ENCODE measurements around the gene SLC4A9. TPM values are rescaled to one million over a fixed set of nuclear protein-coding genes. Genes with fewer than 3 reads are reported as not detected.
A peak's percentile ranks its signal among the peaks of the same experiment; 100 is the strongest.

SLC4A9 gene
- total RNA-seq, 1 experiment from 2014 or later = not detected

DNA sequence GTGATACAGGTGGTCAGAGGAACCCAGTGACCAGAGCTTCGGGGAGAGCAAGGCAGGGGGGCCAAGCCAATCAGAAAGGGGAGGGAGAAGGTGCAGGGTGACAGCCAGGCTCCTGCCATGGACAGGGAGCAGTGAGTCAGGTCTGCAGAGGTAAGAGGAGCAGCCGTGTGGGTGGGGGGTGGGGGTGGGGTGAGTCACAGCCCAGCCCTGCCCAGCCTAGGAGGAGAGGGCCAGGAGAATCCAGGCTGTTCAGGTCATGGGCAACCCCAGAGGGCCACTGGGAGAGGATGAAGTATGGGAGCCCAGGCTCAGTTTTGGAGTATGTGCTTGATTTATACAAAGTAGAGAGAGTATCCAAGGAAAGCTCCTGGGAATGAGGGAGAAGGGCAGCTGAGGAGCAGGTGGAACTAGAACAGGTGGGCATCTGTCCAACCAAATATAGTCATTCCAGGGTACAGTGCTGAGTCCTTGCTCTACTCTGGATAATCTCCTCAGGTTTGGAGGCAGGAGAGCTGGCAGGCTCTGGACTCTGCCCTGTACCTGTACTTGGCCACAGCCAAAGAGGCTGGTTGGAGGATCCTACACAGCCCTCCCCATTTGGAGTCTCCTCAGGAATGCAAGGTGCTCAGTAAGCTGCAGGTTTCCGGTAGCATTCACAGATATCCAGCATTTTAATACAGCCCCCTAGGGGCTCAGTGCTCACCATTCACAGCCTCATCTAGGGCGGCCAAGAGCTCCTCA lies 15.1 kb upstream of the SLC4A9 start:
- H3K36me3 ChIP-seq = 0 out of 2 replicates have a peak, but pooled peaks cover 2% of the 10 kb centered on the region
- H3K27me3 ChIP-seq = no peaks in the 10 kb centered on the region
- no peak overlapping the region for H3K27ac ChIP-seq
- H3K9me3 ChIP-seq (replicated peaks) = no peaks in the 10 kb centered on the region
- H3K4me3 ChIP-seq = peak overlapping the region; percentile 89
- no peak for DNase-seq
- H3K4me1 ChIP-seq = peaks cover 32% of the 10 kb centered on the region

DNA sequence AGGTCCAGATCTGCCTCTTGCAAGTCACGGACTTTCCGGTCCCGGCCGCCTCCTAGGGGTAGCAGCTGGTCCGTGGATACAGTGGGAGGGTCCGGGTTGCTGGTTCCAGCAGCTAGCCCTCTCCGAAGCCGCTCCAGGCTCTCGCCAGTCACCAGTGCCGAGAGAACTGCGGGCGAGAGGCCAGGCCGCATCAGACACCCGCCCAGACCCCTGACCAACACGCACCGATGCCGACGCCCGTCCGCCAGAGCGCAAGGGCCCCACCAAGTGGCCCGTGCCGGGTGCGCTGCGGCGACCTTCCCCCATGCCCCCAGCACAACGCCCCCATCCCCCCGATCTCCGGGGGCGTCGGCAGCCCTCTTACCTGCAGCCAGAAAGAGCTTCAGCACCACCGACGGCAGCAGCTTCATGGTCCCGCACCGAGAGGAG lies 14.1 kb upstream of the SLC4A9 start:
- Histone ChIP-seq H3K9me3 (replicated peaks) (no peaks in the 10 kb centered on the region), H3K4me3 (peak overlapping the region; percentile 89), H3K27ac (no peak overlapping the region), H3K4me1 (peaks cover 32% of the 10 kb centered on the region), H3K36me3 (0 out of 2 replicates have a peak, but pooled peaks cover 2% of the 10 kb centered on the region), H3K27me3 (no peaks in the 10 kb centered on the region)
- DNase-seq = peak; percentile 63 to 66

DNA sequence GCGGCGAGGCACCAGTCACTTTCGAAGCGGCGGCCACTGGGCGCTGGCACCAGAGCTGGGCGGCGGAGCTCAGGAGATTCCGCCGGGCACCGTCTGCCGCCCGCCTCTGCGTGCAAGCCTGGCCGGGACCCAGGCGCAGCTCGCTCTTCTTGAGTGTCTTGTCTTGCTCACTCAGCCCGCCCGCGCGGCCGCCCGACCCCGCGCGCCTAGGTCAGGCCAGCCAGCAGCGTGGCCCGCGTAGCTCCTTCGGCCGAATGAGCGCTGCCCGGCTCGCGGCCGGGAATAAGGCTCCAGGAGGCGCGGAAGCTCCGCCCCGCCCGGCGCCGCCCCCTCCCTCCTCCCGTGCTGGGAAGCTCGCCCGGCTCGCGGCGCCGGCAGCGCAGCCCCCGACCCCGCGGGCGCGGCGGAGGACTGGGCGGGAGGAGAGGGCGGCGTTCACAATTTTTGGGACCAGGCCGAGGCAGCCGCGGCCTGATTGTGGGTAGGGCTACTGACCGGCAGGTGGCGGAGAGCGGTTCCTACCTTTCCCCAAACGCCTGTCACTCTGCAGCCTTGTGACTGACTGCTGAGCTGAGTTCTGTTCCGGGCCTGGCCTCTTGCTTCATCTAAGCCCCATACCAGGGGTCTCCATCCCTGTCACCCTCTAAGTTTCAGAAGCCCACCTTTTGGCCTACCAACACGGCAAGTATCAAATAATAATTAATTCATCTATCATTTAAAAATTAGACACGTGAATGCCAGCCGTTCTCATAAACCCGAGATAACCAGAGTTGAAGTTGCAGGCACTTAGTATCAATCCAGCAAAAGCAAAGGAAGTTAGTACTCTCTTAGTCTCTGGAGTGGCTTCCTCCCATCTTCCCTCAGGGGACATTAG lies 13.4 kb upstream of the SLC4A9 start, which contains the start of gene HBEGF:
TSS of gene HBEGF (minus strand) at position 256 of the 874 bp plus-strand sequence. CDS start 275 bp downstream, outside the sequence.
- no peak within 1 kb of the TSS for H3K27ac ChIP-seq

DNA sequence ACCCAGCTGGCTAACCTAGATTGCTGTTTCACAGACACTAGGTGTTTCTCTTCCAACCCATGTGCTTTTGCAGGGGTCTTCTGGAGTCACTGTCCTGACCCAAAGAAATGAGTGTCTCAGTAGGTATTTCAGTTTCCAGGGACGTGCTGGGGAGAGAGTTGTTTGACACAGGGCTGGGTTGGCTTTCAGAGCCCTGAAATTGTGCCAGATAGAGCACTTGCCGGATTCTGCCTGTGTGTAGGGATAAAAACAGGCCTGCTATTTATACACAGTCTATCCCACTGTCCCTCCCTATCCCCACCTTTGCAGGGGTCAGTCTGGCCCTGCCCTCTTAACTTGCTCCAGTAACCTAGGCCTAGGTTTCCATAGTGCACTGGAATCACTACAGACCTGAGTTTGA lies 12.6 kb upstream of the SLC4A9 start:
- Histone ChIP-seq H3K27me3 (no peaks in the 10 kb centered on the region), H3K4me1 (peaks cover 37% of the 10 kb centered on the region), H3K9me3 (replicated peaks) (no peaks in the 10 kb centered on the region), H3K27ac (no peak overlapping the region), H3K4me3 (peak overlapping the region; percentile 89), H3K36me3 (no peaks in the 10 kb centered on the region)
- peak in 1 of 2 experiments; percentile 26 for DNase-seq

More for the DNA sequence above, 13.4 kb upstream of the SLC4A9 start, which contains the start of gene HBEGF:
- no peaks in the 10 kb centered on the region for H3K27me3 ChIP-seq
- H3K4me3 ChIP-seq = peak within 1 kb of the TSS; percentile 89
- H3K9me3 ChIP-seq (replicated peaks) = no peaks in the 10 kb centered on the region
- DNase-seq = peak; percentile 73 to 79
- peaks cover 34% of the 10 kb centered on the region for H3K4me1 ChIP-seq
- H3K36me3 ChIP-seq = no peaks in the 10 kb centered on the region

DNA sequence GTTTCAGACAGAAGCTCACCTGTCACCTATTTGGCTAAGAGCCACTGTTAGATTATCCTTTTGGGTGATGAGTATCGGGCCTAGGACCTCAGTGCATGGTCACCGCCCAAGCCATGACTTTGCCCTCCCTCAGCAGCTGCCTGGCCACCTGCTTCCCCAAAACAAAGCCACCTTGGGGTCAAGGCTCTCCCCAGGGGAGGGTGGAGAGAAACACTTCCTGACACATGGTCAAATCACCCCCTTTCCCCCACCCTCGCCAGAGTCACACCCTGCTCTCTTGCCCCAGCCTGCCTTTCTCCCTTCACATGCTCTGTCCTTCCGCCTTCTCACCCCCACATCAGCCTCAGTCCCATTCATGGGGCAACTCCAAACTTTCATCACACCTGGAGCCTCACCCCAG lies 11.9 kb upstream of the SLC4A9 start:
- H3K9me3 ChIP-seq (replicated peaks) = no peaks in the 10 kb centered on the region
- H3K27ac ChIP-seq = no peak overlapping the region
- H3K4me3 ChIP-seq = no peak overlapping the region
- no peaks in the 10 kb centered on the region for H3K36me3 ChIP-seq
- H3K27me3 ChIP-seq = no peaks in the 10 kb centered on the region
- peak; percentile 48 to 53 for DNase-seq
- peaks cover 37% of the 10 kb centered on the region for H3K4me1 ChIP-seq

DNA sequence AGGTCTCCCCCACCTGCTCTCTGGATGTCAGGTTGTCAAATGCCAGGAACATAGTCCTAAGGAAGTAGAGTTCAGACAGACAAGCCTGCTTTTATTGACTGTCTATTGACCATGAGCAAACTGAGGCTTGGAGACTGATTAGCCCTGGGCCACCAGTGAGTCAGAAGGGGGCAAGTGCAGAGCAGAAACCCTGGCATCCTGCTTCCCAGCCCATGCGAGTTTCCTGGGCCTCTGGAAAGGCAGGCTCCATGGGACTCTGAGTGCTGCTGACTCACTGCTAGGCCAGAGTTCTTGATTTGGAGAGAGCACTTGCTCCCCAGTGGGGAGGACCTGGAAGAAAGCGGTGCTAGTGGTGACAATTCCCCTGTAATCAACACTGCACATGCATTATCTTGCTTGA lies 10.8 kb upstream of the SLC4A9 start:
- DNase-seq = no peak
- H3K4me3 ChIP-seq = no peak overlapping the region
- no peak overlapping the region for H3K27ac ChIP-seq
- no peaks in the 10 kb centered on the region for H3K9me3 ChIP-seq (replicated peaks)
- no peaks in the 10 kb centered on the region for H3K36me3 ChIP-seq
- peaks cover 37% of the 10 kb centered on the region for H3K4me1 ChIP-seq
- no peaks in the 10 kb centered on the region for H3K27me3 ChIP-seq

DNA sequence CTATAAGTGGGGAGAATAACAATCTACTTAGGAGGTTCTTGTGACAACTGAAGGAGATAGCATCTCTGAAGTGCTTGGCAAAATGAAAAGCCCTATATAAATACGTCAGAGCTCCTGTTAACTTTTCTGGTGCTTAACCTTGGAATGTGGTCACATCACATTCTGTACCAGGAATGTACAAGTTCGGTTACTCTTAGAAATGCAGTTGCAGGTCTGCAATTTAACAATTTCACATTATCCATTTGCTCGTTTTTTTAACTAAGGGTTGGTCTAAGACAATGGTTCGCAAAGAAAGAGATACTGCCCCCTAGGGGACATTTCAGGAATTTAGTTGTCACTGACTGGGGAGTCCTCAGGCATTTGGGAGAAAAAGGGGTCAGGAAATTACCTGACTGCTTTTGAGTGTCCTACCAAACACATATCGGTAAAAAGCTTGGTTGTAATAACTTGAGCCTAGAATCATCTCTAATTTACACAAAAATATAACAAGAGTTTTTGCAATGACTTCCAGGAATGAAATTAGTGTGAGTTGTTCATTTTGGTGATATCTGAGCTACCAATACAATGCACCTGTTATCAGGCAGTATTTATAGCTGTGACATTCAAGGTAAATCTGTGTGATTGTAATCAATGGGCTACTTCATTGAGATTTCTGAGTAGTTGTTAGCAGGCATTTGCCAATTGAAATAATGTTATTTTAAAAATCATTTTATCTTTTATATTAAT lies 8.2 kb upstream of the SLC4A9 start:
- Histone ChIP-seq H3K36me3 (no peaks in the 10 kb centered on the region), H3K4me1 (peaks cover 29% of the 10 kb centered on the region), H3K27me3 (no peaks in the 10 kb centered on the region), H3K27ac (no peak overlapping the region), H3K4me3 (no peak overlapping the region), H3K9me3 (replicated peaks) (no peaks in the 10 kb centered on the region)
- DNase-seq = peak; percentile 68 to 89

DNA sequence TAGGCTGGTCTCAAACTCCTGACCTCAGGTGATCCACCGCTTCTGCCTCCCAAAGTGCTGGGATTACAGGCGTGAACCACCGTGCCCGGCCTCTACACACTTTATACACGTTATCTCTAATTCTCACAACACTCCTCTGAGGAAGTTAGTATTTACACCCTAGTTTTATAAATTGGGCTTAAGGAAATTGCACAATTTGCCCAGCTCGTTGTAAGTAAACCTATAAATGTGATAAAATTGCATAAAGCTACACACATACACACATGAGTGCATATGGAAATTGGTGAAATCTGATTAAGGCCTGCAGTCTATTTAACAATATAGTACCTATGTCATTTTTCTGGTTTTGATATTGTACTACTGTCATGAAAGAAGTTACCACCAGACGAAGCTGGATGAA lies 4.4 kb upstream of the SLC4A9 start:
- Histone ChIP-seq H3K36me3 (no peaks in the 10 kb centered on the region), H3K27me3 (no peaks in the 10 kb centered on the region), H3K9me3 (replicated peaks) (no peaks in the 10 kb centered on the region), H3K4me1 (peaks cover 5% of the 10 kb centered on the region), H3K4me3 (no peak overlapping the region), H3K27ac (no peak overlapping the region)
- no peak for DNase-seq

DNA sequence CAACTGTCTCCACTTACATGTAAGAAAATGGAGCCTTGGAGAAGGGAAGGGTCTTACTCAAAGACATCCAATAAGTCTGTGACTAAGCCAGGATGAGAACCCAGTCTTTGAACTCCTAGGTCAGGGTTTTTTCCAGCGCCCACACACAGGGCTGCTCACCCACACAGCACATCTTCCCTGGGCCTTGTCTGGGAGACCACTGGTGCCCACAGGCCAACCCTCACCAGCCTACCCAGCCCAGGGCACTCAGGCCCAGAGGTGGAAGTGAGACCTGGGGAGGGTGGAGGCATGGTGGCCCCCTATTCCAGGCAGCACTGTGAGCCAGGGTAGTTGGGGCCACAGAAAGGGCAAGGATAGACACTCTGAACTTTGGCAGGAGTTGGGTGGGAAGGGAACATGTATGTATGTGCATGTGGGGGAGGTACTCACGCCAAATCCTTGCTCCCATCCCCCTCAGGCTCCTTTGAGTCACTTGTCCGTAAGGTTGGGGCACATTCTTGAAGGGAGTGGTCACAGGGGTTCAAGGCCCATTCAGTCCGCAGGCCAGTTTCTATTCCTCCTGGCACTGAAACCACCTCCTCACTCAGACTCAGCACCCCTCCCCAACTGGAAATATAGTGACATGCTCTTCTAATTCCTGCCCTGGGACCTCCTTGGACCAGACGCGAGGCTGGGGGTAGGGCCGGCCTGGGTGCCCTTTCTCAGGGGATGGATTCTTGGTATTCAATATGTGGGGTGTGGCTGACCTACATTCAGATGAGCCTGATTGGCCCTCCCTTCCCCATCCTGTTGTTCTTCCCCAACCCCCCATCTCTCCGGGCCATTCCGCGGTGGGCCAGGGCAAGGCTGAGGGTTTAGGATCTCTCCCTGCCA lies 2.9 kb upstream of the SLC4A9 start:
- Histone ChIP-seq H3K9me3 (replicated peaks) (no peaks in the 10 kb centered on the region), H3K27me3 (no peaks in the 10 kb centered on the region), H3K4me1 (no peaks in the 10 kb centered on the region), H3K4me3 (no peak overlapping the region), H3K27ac (no peak overlapping the region), H3K36me3 (no peaks in the 10 kb centered on the region)
- DNase-seq = no peak

DNA sequence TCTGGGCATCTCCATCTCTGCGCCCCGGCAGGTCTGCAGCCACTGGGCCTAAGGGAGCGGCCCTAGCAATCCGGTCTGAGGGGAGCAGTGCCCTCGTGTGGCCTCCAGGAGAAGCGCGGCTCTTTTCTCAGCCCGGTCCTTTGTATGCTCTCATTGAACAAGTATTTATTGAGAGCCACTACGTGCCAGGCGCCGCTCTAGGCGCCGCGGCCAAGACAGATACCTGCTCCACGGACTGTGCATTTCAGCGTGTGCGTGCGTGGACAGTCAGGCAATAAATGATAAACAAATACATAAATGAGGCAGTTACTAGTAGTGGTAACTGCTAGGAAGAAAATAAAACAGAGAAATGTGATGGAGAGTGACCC lies 2.3 kb upstream of the SLC4A9 start:
- peak; percentile 74 to 91 for DNase-seq
- Histone ChIP-seq H3K4me1 (no peaks in the 10 kb centered on the region), H3K27ac (no peak overlapping the region), H3K36me3 (no peaks in the 10 kb centered on the region), H3K4me3 (no peak overlapping the region), H3K9me3 (replicated peaks) (no peaks in the 10 kb centered on the region), H3K27me3 (no peaks in the 10 kb centered on the region)

DNA sequence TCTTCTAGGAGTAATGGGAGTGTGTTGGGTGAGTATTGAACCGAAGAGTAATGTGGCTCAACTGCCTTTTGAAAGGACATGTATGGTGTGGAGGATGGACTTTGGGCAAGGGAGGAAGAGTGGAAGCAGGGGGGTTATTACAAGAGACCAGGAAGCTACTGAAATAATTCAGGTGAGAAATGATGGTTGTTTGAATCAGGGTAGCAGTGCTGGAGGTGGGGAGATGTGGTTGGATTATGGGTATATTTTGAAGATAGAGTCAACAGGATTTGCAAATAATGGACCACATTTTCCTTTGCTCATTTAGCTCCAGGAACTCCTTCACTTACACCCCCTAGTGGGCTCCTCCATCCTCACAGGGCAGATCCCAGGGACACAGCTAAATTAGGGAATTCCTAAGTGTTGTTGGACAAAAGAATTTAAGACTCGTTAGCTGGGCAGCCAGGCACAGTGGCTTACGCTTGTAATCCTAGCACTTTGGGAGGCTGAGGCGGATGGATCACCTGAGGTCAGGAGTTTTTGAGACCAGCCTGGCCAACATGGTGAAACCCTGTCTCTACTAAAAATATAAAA lies 1.2 kb upstream of the SLC4A9 start:
- peak; percentile 34 to 52 for DNase-seq
- Histone ChIP-seq H3K27ac (no peak overlapping the region), H3K4me3 (no peak overlapping the region), H3K9me3 (replicated peaks) (no peaks in the 10 kb centered on the region), H3K27me3 (no peaks in the 10 kb centered on the region), H3K4me1 (no peaks in the 10 kb centered on the region), H3K36me3 (no peaks in the 10 kb centered on the region)

DNA sequence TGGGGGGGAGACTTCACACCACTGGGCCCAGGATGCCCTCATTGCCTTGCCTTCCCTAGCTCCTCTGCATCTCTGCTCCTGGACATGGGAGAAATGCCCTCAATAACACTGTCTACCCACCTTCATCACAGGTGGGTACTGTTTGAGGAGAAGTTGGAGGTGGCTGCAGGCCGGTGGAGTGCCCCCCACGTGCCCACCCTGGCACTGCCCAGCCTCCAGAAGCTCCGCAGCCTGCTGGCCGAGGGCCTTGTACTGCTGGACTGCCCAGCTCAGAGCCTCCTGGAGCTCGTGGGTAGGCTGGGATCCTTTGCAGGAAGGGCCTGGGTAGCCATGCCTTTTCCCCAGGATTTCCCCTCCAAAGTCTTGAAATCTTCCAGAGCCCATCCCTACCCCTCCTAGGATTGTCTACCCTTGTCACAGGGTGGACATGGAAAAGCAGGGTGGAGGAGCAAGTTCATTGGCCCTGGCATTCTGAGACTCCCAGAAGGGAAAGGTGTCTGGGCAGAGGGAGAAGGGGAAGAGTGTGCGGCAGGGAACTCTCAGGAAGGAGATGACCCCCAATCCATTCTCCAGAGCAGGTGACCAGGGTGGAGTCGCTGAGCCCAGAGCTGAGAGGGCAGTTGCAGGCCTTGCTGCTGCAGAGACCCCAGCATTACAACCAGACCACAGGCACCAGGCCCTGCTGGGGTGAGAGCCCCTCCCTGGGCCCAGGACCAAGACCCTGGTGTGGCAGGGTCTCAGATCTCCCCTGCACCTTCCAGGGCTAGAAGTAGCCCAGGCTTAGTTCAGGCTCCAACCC lies 886 bp downstream of the SLC4A9 start:
- H3K9me3 ChIP-seq (replicated peaks) = no peaks in the 10 kb centered on the region
- H3K4me3 ChIP-seq = no peak overlapping the region
- H3K27me3 ChIP-seq = no peaks in the 10 kb centered on the region
- no peak for DNase-seq
- H3K4me1 ChIP-seq = no peaks in the 10 kb centered on the region
- H3K27ac ChIP-seq = no peak overlapping the region
- no peaks in the 10 kb centered on the region for H3K36me3 ChIP-seq

DNA sequence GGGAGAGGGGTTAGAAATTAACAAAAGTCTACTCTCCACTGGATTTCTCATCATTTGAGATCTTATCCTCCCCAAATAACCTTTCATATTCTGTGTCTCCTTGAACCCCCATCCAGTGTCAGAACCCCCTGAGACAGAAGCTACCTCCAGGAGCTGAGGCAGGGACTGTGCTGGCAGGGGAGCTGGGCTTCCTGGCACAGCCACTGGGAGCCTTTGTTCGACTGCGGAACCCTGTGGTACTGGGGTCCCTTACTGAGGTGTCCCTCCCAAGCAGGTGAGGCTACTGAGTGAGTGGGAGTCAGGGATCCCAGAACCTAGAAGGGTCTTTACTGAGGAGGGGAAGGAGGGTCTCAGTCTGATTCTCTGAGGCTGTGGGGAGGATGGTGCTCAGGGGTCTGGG lies 1.9 kb downstream of the SLC4A9 start:
- no peak overlapping the region for H3K27ac ChIP-seq
- DNase-seq = no peak
- no peaks in the 10 kb centered on the region for H3K4me1 ChIP-seq
- H3K27me3 ChIP-seq = no peaks in the 10 kb centered on the region
- no peaks in the 10 kb centered on the region for H3K36me3 ChIP-seq
- no peaks in the 10 kb centered on the region for H3K9me3 ChIP-seq (replicated peaks)
- H3K4me3 ChIP-seq = no peak overlapping the region
